Vagina (tissue), 2 donors: Measurements from ENCODE around the gene ZDHHC18. TPM values are rescaled to one million over a fixed set of nuclear protein-coding genes. Genes with fewer than 3 reads are reported as not detected.
"Not testable (repeated sequence)": the region's sequence is repeated elsewhere in the genome, so short reads cannot be mapped to it uniquely, and the experiment has no call there.

Source experiments
- DNase-seq, 2 donors: peaks; one replicate each; pipeline ENCODE4 v3.0.0-alpha.2; 2017; ENCODE audit errors: extremely low spot score in 2 of 2
- H3K27ac ChIP-seq: fragments of 200-600 bp; sonication (generic); one replicate; pipeline ENCODE4 v1.5.1; 2019
- H3K27me3 ChIP-seq: fragments of 200-600 bp; sonication (generic); one replicate; pipeline ENCODE4 v1.5.1; 2019
- H3K36me3 ChIP-seq, 2 donors: fragments of 200-600 bp; sonication (generic); one replicate each; pipeline ENCODE4 v1.5.1; 2017 to 2019
- H3K4me1 ChIP-seq: fragments of 200-600 bp; sonication (generic); one replicate; pipeline ENCODE4 v1.5.1; 2019
- H3K4me3 ChIP-seq, 2 donors: fragments of 200-600 bp; sonication (generic); 1 replicate in 1 of 2; 2 replicates in 1 of 2; pipeline ENCODE4 v1.5.1; 2016 to 2019
- H3K9me3 ChIP-seq: fragments of 200-600 bp; sonication (generic); one replicate; pipeline ENCODE4 v1.5.1; 2019
- CTCF ChIP-seq, 3 experiments: fragments of 450-650 bp in 2 of 3; fragments of 200-600 bp in 1 of 3; sonication (generic) in 1 of 3; IDR thresholded peaks; one replicate each; pipeline ENCODE4 v1.5.1; 2017 to 2019; ENCODE audit warnings: antibody characterized with exemption in 3 of 3, mild to moderate bottlenecking in 2 of 3, moderate library complexity in 2 of 3
- POLR2A ChIP-seq, 2 donors: fragments of 450-650 bp; IDR thresholded peaks; one replicate each; pipeline ENCODE4 v1.6.1; 2017; ENCODE audit warnings: antibody characterized with exemption in 2 of 2, mild to moderate bottlenecking in 2 of 2, moderate library complexity in 2 of 2
- POLR2AphosphoS5 ChIP-seq, 2 donors: sonication (generic); formaldehyde crosslinking; IDR thresholded peaks; one replicate each; pipeline ENCODE4 v1.9.0; 2017; ENCODE audit warnings: antibody characterized with exemption in 2 of 2, mild to moderate bottlenecking in 2 of 2, low read depth in 1 of 2; ENCODE audit not compliant: insufficient read depth in 1 of 2
- intact Hi-C: fragments of 100-400 bp; cut with DNase I; formaldehyde crosslinking; loops from one replicate; pipeline ENCODE4 v1.15.1; 2023
- total RNA-seq: library from RNA; depleted of rRNA; stranded (reverse); fragments of >200 nt; gene quantifications from one replicate; pipeline ENCODE4 v1.2.3, GENCODE V29; 2016

ZDHHC18 gene
- total RNA-seq, 1 donor from 2014 or later: 31.4 TPM

DNA sequence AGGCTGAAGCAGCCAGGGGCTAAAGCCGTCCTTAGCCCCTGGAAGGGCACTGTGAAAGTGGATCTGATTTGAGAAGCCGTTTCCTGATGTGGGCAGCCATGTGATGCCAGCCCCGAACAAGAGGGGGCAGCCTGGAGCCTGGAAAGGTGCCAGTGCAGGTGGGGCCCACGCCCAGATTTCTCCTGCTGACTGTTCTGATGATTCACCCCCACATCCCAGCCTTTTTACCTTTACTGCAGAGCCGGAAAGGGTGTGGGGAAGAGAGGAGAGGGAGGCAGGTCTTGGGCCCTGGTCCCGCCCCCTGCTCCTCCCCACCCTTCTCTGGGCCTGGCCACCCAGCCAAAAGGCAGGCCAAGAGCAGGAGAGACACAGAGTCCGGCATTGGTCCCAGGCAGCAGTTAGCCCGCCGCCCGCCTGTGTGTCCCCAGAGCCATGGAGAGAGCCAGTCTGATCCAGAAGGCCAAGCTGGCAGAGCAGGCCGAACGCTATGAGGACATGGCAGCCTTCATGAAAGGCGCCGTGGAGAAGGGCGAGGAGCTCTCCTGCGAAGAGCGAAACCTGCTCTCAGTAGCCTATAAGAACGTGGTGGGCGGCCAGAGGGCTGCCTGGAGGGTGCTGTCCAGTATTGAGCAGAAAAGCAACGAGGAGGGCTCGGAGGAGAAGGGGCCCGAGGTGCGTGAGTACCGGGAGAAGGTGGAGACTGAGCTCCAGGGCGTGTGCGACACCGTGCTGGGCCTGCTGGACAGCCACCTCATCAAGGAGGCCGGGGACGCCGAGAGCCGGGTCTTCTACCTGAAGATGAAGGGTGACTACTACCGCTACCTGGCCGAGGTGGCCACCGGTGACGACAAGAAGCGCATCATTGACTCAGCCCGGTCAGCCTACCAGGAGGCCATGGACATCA, 36.5 kb downstream of the ZDHHC18 start, which contains the start of gene SFN:
Gene SFN, plus strand, starts transcription at position 369 of the 904 bp plus-strand sequence. Its CDS starts 64 bp downstream, at position 433.
- intact Hi-C loops: no loop called here
- DNase-seq: no peak
- no peaks in the 10 kb centered on the region for H3K27me3 ChIP-seq
- peak within 1 kb of the TSS; percentile 48 to 67 for H3K4me3 ChIP-seq
- peak; percentile 60 to 88 for TF ChIP-seq POLR2AphosphoS5 (IDR thresholded peaks at IDR 0.05; ENCODE audit: insufficient read depth in 1 of 2, low read depth in 1 of 2)
- peak in 1 of 2 donors; percentile 41 for TF ChIP-seq POLR2A (IDR thresholded peaks at IDR 0.05)
- TF ChIP-seq CTCF (IDR thresholded peaks at IDR 0.05): no peak
- H3K27ac ChIP-seq: peak within 1 kb of the TSS; percentile 98
- H3K9me3 ChIP-seq: no peaks in the 10 kb centered on the region
- peaks cover 41% of the 10 kb centered on the region for H3K4me1 ChIP-seq
- no peaks in the 10 kb centered on the region for H3K36me3 ChIP-seq

- Histone ChIP-seq H3K27ac (peak overlapping the region; percentile 98), H3K9me3 (no peaks in the 10 kb centered on the region), H3K4me3 (peak overlapping the region; percentile 48 to 67), H3K36me3 (no peaks in the 10 kb centered on the region), H3K4me1 (peaks cover 34% of the 10 kb centered on the region), H3K27me3 (no peaks in the 10 kb centered on the region)
- DNase-seq: no peak
- no peak for TF ChIP-seq POLR2AphosphoS5 (IDR thresholded peaks at IDR 0.05; ENCODE audit: insufficient read depth in 1 of 2, low read depth in 1 of 2)
- no peak for TF ChIP-seq POLR2A (IDR thresholded peaks at IDR 0.05)
- no peak for TF ChIP-seq CTCF (IDR thresholded peaks at IDR 0.05)
- intact Hi-C loops: no loop called here
Measured at GRCh38 chr1:26863685-26864077, 37.2 kb downstream of the ZDHHC18 start.

DNA sequence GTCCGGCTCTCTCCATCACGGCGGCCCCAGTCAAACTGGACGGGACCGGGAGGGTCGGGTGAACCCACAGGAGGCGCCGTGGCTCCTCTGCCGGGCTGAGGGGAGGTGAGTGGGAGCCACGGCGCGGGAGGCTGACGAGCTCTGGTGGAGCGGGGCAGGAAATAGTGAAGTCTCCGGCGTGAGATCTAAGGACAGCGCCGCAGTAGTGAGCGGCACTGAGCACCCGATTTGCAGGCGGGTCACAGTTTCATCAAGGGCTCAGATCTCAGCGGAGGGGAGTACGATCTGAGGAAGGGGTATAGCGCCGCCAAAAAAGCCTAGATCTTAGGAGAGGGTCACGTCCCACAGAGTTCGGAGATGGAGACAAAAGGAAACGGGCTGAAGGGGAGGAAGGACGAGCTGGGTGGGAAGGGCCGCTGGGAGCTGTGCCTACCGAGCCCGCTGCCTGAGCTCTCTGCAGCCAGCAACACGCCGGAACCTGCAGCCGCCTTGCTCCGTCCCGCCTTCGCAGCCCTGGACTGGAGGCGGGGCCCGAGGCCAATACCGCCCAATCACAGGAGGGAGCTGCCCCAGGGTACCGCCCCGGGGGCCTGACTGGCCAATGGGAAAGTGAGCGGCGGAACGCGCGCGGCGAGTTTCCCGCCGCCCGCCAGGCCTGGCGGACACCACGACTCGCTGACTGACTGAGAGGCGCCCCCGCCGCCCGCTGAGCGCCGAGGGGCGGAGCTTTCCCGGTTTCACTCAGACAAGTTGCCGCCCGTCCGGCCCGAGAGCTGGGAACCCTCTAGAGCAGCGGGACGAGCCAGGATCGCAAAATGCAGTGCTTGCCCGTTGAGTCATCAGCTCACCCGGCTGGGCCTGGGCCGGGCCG, 38.4 kb downstream of the ZDHHC18 start:
- DNase-seq: peak in 1 of 2 donors; percentile 99
- peaks cover 33% of the 10 kb centered on the region for H3K4me1 ChIP-seq
- peak overlapping the region; percentile 98 for H3K27ac ChIP-seq
- peak overlapping the region; percentile 48 to 67 for H3K4me3 ChIP-seq
- H3K27me3 ChIP-seq: no peaks in the 10 kb centered on the region
- intact Hi-C loops: no loop called here
- H3K36me3 ChIP-seq: no peaks in the 10 kb centered on the region
- TF ChIP-seq CTCF (IDR thresholded peaks at IDR 0.05) (no peak), POLR2AphosphoS5 (IDR thresholded peaks at IDR 0.05; ENCODE audit: insufficient read depth in 1 of 2, low read depth in 1 of 2) (peak; percentile 87 to 90), POLR2A (IDR thresholded peaks at IDR 0.05) (peak in 1 of 2 donors; percentile 55)
- H3K9me3 ChIP-seq: no peaks in the 10 kb centered on the region

DNA sequence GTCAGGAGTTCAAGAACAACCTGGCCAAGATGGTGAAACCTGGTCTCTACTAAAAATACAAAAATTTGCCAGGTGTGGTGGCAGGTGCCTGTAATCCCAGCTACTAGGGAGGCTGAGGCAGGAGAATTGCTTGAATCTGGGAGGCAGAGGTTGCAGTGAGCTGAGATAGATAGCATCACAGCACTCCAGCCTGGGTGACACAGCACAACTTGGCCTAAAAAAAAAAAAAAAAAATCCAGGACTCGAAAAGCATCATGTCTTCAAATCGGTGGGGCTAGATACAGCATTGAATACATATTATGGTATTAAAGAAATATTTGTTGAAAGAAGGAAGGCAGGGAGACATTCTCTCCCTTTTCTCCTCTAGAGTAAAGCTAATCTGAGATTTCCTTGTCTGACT, 46.6 kb downstream of the ZDHHC18 start:
- H3K9me3 ChIP-seq, H3K4me1 ChIP-seq, H3K27me3 ChIP-seq, H3K4me3 ChIP-seq, H3K27ac ChIP-seq, H3K36me3 ChIP-seq, intact Hi-C loops, DNase-seq: not testable (repeated sequence)

GRCh38 chr1:26874896-26875295, 48.4 kb downstream of the ZDHHC18 start:
- H3K27me3 ChIP-seq: no peaks in the 10 kb centered on the region
- no peak overlapping the region for H3K27ac ChIP-seq
- no peak overlapping the region for H3K4me3 ChIP-seq
- DNase-seq: no peak
- H3K4me1 ChIP-seq: no peaks in the 10 kb centered on the region
- H3K9me3 ChIP-seq: no peaks in the 10 kb centered on the region
- TF ChIP-seq POLR2A (IDR thresholded peaks at IDR 0.05) (no peak), CTCF (IDR thresholded peaks at IDR 0.05) (no peak)
- H3K36me3 ChIP-seq: peaks cover 0 to 10% of the 10 kb centered on the region in 2 donors
- intact Hi-C loops: no loop called here
